BLaER1 treated with 17β-estradiol and CSF1 and Interleukin-3, amounts not matched to agents 10 nM and 100 nM (cell line): ENCODE measurements around the gene LRRK1.

Experiments
- H3K27ac ChIP-seq, 11 experiments: shearing (Covaris generic); formaldehyde crosslinking; 2 replicates each; pipeline ENCODE4 v1.8.1; 2022
- H3K27me3 ChIP-seq, 11 experiments: shearing (Covaris generic); formaldehyde crosslinking; 2 replicates each; pipeline ENCODE4 v1.8.1; 2022
- H3K36me3 ChIP-seq, 11 experiments: shearing (Covaris generic); formaldehyde crosslinking; 2 replicates each; pipeline ENCODE4 v1.8.1; 2022
- H3K4me1 ChIP-seq, 10 experiments: shearing (Covaris generic); formaldehyde crosslinking; 2 replicates each; pipeline ENCODE4 v1.8.1; 2022
- H3K4me2 ChIP-seq, 11 experiments: shearing (Covaris generic); formaldehyde crosslinking; 2 replicates each; pipeline ENCODE4 v1.8.1; 2022
- H3K4me3 ChIP-seq, 10 experiments: shearing (Covaris generic); formaldehyde crosslinking; 2 replicates each; pipeline ENCODE4 v1.8.1; 2022
- H3K9ac ChIP-seq, 11 experiments: shearing (Covaris generic); formaldehyde crosslinking; 2 replicates each; pipeline ENCODE4 v1.8.1; 2022
- H3K9me3 ChIP-seq, 11 experiments: shearing (Covaris generic); formaldehyde crosslinking; replicated peaks in 1 of 11; 2 replicates each; pipeline ENCODE4 v1.8.1; 2022
- H4K20me1 ChIP-seq, 11 experiments: shearing (Covaris generic); formaldehyde crosslinking; 2 replicates each; pipeline ENCODE4 v1.8.1; 2022
- Cebpa-rat ChIP-seq, 11 experiments: shearing (Covaris generic); IDR thresholded peaks; 2 replicates each; pipeline ENCODE4 v1.8.1; 2022

The LRRK1 gene

DNA sequence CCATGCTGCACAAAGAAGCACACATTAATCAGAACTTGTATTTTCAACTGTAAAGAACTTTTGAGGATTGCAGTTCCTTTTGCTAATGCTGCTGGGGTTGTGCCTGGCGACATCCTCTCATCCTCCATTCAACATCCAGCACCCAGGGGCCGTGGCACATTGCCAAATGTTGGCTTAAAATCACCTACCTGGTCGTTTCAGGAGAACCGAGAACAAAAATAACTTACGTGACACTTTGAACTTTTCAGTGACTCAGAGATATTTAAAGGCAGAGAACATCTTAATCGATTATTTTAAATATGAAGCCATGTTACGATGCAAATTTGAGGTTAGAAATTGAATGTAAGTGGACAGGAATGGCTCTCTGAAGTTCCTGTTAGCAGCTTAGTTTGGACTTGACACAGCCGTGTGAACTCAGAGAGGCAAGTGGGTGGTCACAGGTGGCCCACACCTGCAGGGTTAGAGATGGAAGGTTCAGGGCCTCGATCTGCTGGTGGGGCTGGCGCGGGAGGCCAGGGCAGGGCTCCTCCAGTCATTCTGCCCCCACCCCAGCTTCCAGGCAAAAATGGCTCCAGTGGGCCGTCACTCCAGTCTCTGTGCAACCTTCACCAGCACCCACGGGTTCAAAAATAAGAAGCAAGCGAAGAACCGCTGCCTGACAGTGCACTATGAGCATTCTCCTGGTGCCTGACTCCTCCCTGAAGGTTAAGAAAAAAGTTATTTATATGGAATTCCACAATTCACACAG is 12.2 kb downstream of the LRRK1 start:
- Histone ChIP-seq H3K27me3 (no peaks in the 10 kb centered on the region), H3K27ac (no peak overlapping the region), H4K20me1 (no peaks in the 10 kb centered on the region; a peak in 1 of 22 replicates), H3K4me3 (no peak overlapping the region), H3K9ac (no peak overlapping the region), H3K4me1 (peaks cover 36 to 86% (median 76%) of the 10 kb centered on the region in 10 experiments), H3K4me2 (peak overlapping the region in 9 of 11 experiments; percentile 49 to 95 (median 87); a peak in 14 of 22 replicates), H3K36me3 (no peaks in the 10 kb centered on the region), H3K9me3 (peaks cover 0 to 4% (median 0%) of the 10 kb centered on the region in 11 experiments; a peak in 1 of 22 replicates)
- no peak for TF ChIP-seq Cebpa-rat (IDR thresholded peaks at IDR 0.05)

DNA sequence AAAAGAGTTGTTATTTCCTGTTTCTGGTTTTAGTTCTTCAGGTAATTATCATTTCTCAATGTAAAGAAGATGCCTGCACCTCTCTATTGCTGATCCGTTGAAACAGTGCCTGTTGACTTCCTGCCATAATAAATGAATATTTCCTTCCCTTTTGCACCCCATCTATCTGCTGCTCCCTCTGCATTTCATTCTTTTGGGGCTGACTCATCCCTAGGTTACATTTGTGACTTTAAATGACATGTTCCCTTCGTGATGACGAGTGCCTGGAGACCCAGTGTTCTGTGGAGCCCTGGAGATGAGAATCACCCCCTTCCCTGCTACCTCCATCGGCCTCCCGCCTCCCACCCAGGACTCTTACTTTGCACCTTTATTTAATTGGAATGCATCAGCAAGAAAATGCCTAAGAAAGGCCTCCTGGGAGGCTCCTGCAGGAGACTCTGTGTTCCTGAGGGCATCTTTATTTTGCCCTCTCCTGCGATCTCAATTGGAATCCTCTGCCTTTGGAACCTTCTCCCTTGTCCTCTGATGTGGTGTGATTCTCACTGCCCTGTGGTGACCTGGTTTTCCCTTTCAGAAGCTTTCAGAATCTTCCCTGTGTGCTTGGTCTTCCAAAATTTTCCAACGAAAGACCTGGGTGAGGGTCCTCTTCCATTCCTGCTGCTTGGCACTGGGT is 13.7 kb downstream of the LRRK1 start:
- no peaks in the 10 kb centered on the region for H3K36me3 ChIP-seq
- H3K27me3 ChIP-seq = no peaks in the 10 kb centered on the region
- peaks cover 36 to 77% (median 66%) of the 10 kb centered on the region in 10 experiments for H3K4me1 ChIP-seq
- no peak overlapping the region for H3K9ac ChIP-seq
- H3K4me2 ChIP-seq = peak overlapping the region; percentile 41 to 95 (median 58)
- no peak overlapping the region for H3K4me3 ChIP-seq
- H3K27ac ChIP-seq = peak overlapping the region in 1 of 11 experiments; percentile 19; a peak in 1 of 22 replicates
- peaks cover 0 to 4% (median 0%) of the 10 kb centered on the region in 11 experiments; a peak in 1 of 22 replicates for H3K9me3 ChIP-seq
- no peaks in the 10 kb centered on the region; a peak in 1 of 22 replicates for H4K20me1 ChIP-seq
- TF ChIP-seq Cebpa-rat (IDR thresholded peaks at IDR 0.05) = no peak

DNA sequence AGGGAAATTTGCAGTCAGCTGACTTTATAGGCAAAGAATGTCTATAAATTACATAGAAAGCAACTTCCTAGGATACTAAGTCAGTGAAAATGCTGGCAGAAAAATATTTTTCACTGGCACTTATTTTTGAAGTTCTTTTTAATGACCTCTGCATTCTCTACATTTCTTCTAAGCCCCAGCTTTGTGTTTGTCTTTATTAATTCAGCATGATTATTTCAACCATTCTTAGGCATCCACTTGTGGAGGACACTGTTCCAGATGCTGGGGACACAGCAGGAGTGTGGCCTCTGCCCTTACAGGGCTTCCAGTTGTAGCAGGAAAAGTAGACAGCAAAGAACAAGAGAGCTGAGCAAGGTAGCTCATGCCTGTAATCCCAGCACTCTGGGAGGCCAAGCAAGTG is 15.0 kb downstream of the LRRK1 start:
- peaks cover 0 to 4% (median 0%) of the 10 kb centered on the region in 11 experiments; a peak in 1 of 22 replicates for H3K9me3 ChIP-seq
- no peak overlapping the region for H3K4me3 ChIP-seq
- H3K4me1 ChIP-seq = peaks cover 36 to 68% (median 58%) of the 10 kb centered on the region in 10 experiments
- no peaks in the 10 kb centered on the region for H3K36me3 ChIP-seq
- no peaks in the 10 kb centered on the region; a peak in 1 of 22 replicates for H4K20me1 ChIP-seq
- TF ChIP-seq Cebpa-rat (IDR thresholded peaks at IDR 0.05) = no peak
- H3K4me2 ChIP-seq = peak overlapping the region; percentile 29 to 84 (median 57); a peak in 21 of 22 replicates
- peak overlapping the region in 9 of 11 experiments; percentile 33 to 76 (median 56); a peak in 17 of 22 replicates for H3K27ac ChIP-seq
- no peaks in the 10 kb centered on the region for H3K27me3 ChIP-seq
- H3K9ac ChIP-seq = peak overlapping the region in 3 of 11 experiments; percentile 16 to 51 (median 23); a peak in 2 of 22 replicates

DNA sequence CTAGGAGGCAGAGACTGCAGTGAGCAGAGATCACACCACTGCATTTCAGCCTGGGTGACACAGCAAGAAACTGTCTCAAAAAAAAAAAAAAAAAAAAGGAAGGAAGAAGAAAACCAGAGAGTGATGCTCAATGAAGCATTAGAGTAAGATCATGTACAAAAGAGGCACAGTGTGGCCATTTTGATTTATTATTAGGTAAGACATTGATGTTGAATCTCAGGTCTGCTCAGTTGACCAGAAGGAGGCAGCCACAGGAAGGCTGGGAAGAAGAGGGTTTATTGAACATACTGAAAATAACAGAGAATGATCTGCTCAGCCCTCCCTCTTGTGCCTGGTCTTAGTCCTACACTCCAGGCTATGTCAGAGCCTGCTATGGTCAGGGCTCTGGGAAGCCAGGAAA is 15.6 kb downstream of the LRRK1 start:
- Histone ChIP-seq H3K4me1 (peaks cover 31 to 64% (median 52%) of the 10 kb centered on the region in 10 experiments), H3K36me3 (no peaks in the 10 kb centered on the region)

DNA sequence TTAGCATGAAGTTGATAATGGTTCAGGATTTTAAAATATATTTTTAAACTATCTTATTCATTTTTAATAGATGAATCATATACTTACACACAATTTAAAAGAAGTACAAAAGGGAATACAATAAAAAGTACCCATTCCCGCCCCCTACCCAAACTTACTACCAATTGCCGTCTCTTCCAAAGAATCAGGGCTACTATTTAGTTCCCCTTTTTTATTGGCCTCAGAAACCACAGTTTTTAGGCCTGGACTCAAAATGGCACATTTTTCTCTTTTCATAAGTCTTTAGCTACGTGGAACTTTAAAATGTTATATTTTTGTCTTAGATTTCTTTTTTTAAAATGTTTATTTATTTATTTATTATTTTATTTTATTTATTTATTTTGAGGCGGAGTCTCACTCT is 18.0 kb downstream of the LRRK1 start:
- no peak overlapping the region for H3K4me2 ChIP-seq
- H3K27me3 ChIP-seq = no peaks in the 10 kb centered on the region
- H3K4me3 ChIP-seq = no peak overlapping the region
- no peak overlapping the region for H3K9ac ChIP-seq
- H3K4me1 ChIP-seq = peaks cover 37 to 62% (median 47%) of the 10 kb centered on the region in 10 experiments
- no peak overlapping the region for H3K27ac ChIP-seq
- TF ChIP-seq Cebpa-rat (IDR thresholded peaks at IDR 0.05) = no peak
- no peaks in the 10 kb centered on the region; a peak in 1 of 22 replicates for H4K20me1 ChIP-seq
- H3K9me3 ChIP-seq = peaks cover 0 to 8% (median 0%) of the 10 kb centered on the region in 11 experiments; a peak in 2 of 22 replicates
- no peaks in the 10 kb centered on the region for H3K36me3 ChIP-seq

More for the DNA sequence above, 15.6 kb downstream of the LRRK1 start:
- TF ChIP-seq Cebpa-rat (IDR thresholded peaks at IDR 0.05) = no peak
- Histone ChIP-seq H3K4me2 (peak overlapping the region; percentile 29 to 84 (median 57)), H3K9me3 (peaks cover 0 to 4% (median 0%) of the 10 kb centered on the region in 11 experiments; a peak in 1 of 22 replicates), H3K27ac (peak overlapping the region in 9 of 11 experiments; percentile 33 to 76 (median 58); a peak in 17 of 22 replicates), H3K27me3 (no peaks in the 10 kb centered on the region), H3K4me3 (no peak overlapping the region), H3K9ac (peak overlapping the region in 1 of 11 experiments; percentile 51; a peak in 2 of 22 replicates), H4K20me1 (no peaks in the 10 kb centered on the region; a peak in 1 of 22 replicates)

DNA sequence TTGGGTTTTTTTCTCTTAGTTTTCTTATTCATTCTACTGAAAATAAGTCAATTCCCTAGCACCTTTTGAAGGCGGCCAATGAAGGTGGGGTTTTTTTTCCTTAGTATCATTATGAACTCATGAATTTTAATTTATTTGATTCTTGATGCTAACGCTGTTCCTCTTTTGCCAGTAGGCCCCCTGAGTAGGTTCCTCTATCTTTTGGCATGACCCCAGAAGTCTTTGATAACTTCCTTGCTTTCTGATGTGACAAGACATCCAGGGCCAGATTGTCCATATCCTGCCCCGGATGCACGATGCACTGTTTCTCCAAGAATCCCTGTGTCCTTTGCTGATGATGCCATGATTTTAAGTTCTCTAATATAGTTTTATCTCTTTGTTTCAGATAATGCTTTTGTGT is 20.6 kb downstream of the LRRK1 start:
- Histone ChIP-seq H3K36me3 (no peaks in the 10 kb centered on the region), H3K27ac (no peak overlapping the region), H3K9ac (no peak overlapping the region), H3K4me3 (no peak overlapping the region), H3K4me2 (peak overlapping the region in 4 of 11 experiments; percentile 2 to 25 (median 8); a peak in 1 of 22 replicates), H3K27me3 (no peaks in the 10 kb centered on the region), H4K20me1 (no peaks in the 10 kb centered on the region), H3K9me3 (peaks cover 0 to 8% (median 0%) of the 10 kb centered on the region in 11 experiments; a peak in 2 of 22 replicates), H3K4me1 (peaks cover 39 to 60% (median 46%) of the 10 kb centered on the region in 10 experiments)
- no peak for TF ChIP-seq Cebpa-rat (IDR thresholded peaks at IDR 0.05)

DNA sequence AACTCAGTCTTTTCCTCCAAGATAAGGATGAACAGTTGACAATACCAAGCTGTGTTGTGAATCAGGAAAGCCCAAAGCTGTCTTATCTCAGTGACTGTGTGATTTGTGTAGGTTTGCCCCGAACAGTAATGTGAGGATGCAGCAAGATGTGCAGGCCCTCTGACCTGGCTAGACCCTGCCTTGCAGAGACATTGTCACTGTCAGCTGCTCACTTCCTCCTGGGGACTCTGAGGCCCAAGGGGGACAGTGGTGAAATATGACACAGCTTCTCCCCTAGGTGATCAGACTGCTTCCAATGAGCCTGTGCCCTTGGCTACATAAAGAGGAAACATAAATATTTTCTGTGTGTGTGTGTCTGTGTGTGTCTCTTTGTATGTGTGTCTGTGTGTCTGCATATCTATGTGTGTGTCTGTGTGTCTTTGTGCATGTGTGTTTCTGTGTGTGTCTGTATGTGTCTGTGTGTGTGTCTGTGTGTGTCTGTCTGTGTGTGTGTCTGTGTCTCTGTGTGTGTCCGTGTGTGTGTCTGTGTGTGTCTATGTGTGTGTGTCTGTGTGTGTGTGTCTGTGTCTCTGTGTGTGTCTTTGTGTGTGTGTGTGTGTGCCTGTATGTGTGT is 21.7 kb downstream of the LRRK1 start:
- Histone ChIP-seq H4K20me1 (no peaks in the 10 kb centered on the region), H3K4me1 (peaks cover 34 to 50% (median 40%) of the 10 kb centered on the region in 10 experiments), H3K27ac (peak overlapping the region in 4 of 11 experiments; percentile 24 to 54 (median 33); a peak in 5 of 22 replicates), H3K4me3 (no peak overlapping the region), H3K4me2 (peak overlapping the region; percentile 36 to 66 (median 50); a peak in 21 of 22 replicates), H3K27me3 (no peaks in the 10 kb centered on the region), H3K9ac (no peak overlapping the region), H3K9me3 (peaks cover 0 to 4% (median 0%) of the 10 kb centered on the region in 11 experiments; a peak in 2 of 22 replicates), H3K36me3 (no peaks in the 10 kb centered on the region)
- TF ChIP-seq Cebpa-rat (IDR thresholded peaks at IDR 0.05) = no peak

DNA sequence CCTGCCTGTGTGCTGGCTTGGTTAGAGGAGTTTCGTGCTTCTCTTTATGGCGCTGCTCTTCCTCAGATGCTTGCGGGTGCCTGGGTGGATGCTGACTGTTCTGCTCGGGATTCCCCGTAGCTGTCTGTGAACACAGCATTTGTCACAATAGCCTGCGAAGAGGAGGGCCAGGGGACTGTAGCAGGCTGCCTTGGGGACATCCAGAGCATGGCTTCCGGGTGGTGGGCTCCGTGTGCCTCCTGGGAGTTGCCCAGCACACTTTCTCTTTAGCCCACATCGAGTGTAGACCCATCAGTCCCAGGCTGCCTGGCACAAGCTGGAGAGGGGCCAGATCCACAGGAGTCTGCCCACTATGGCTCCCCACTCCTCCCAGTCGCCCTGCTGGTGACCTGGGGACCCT is 22.4 kb downstream of the LRRK1 start:
- H3K4me1 ChIP-seq = peaks cover 34 to 50% (median 40%) of the 10 kb centered on the region in 10 experiments
- peaks cover 0 to 4% (median 0%) of the 10 kb centered on the region in 11 experiments; a peak in 1 of 22 replicates for H3K9me3 ChIP-seq
- no peak for TF ChIP-seq Cebpa-rat (IDR thresholded peaks at IDR 0.05)
- H3K4me2 ChIP-seq = peak overlapping the region; percentile 36 to 66 (median 50)
- no peak overlapping the region for H3K4me3 ChIP-seq
- peak overlapping the region in 4 of 11 experiments; percentile 32 to 54 (median 39); a peak in 5 of 22 replicates for H3K27ac ChIP-seq
- H3K36me3 ChIP-seq = no peaks in the 10 kb centered on the region
- no peaks in the 10 kb centered on the region for H4K20me1 ChIP-seq
- H3K27me3 ChIP-seq = no peaks in the 10 kb centered on the region
- H3K9ac ChIP-seq = no peak overlapping the region
